ENCODE data around the gene MUC3A.
"Not testable (repeated sequence)": the region's sequence is repeated elsewhere in the genome, so short reads cannot be mapped to it uniquely, and the experiment has no call there.

MUC3A gene, protein sequence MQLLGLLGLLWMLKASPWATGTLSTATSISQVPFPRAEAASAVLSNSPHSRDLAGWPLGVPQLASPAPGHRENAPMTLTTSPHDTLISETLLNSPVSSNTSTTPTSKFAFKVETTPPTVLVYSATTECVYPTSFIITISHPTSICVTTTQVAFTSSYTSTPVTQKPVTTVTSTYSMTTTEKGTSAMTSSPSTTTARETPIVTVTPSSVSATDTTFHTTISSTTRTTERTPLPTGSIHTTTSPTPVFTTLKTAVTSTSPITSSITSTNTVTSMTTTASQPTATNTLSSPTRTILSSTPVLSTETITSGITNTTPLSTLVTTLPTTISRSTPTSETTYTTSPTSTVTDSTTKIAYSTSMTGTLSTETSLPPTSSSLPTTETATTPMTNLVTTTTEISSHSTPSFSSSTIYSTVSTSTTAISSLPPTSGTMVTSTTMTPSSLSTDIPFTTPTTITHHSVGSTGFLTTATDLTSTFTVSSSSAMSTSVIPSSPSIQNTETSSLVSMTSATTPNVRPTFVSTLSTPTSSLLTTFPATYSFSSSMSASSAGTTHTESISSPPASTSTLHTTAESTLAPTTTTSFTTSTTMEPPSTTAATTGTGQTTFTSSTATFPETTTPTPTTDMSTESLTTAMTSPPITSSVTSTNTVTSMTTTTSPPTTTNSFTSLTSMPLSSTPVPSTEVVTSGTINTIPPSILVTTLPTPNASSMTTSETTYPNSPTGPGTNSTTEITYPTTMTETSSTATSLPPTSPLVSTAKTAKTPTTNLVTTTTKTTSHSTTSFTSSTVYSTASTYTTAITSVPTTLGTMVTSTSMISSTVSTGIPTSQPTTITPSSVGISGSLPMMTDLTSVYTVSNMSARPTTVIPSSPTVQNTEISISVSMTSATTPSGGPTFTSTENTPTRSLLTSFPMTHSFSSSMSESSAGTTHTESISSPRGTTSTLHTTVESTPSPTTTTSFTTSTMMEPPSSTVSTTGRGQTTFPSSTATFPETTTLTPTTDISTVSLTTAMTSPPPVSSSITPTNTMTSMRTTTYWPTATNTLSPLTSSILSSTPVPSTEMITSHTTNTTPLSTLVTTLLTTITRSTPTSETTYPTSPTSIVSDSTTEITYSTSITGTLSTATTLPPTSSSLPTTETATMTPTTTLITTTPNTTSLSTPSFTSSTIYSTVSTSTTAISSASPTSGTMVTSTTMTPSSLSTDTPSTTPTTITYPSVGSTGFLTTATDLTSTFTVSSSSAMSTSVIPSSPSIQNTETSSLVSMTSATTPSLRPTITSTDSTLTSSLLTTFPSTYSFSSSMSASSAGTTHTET (N-terminal part only)

DNA sequence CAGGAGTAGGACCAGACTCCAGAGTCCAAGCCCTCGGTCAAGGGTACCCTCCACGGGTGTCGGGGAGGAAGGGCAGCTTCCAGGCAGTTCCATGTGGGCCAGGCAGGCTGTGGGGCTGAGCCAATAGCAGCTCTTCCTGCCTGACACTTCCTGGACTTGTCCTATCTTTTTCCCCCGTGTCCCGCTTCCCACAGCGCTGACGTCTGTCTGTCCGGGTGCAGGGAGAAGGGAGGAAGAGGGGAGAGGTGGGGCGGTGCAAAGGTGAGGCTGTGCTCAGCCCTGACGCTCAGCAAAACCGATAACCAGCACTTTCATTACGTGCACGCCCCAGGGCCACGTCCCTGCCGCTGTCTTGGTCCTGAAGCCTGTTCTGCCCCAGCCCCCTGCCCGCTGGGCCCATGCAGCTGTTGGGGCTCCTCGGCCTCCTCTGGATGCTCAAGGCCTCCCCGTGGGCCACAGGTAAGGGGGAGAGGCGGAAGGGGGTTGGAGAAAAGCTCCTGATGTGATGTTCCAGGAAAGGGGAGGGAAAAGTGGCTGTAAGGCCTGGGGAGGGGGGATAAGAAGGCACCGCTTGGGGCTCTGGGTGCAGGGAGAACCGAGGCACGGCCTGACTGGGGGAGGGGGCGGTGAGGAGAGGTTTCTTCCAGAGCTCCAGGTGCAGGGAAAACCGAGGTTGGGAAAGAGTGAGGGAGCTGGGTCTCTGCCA, at the start of gene MUC3A:
TSS of gene MUC3A (plus strand) at position 308 of the 706 bp plus-strand sequence. CDS start at position 399, 91 bp downstream.
- DNase-seq, result no peak

- no peak for DNase-seq
Observed at GRCh38 chr7:100900978-100901377, 48.4 kb upstream of the MUC3A start.

DNA sequence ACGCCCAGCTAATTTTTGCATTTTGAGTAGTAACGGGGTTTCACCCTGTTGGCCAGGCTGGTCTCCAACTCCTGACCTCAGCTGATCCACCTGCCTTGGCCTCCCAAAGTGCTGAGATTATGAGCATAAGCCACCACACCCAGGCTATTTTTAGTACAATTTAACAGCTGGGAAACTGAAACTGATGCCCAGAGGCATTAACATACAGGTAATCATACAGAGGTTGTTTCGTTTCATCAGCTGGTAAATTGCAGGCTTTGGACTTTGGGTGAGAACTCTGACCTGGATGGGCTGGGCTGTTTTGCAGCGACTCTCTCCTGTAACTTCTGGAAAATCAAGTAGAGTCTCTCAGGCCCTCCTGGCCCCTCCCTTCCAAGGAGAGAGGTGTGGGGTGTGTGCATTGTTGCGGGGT, 47.4 kb upstream of the MUC3A start:
- no peak for DNase-seq

DNA sequence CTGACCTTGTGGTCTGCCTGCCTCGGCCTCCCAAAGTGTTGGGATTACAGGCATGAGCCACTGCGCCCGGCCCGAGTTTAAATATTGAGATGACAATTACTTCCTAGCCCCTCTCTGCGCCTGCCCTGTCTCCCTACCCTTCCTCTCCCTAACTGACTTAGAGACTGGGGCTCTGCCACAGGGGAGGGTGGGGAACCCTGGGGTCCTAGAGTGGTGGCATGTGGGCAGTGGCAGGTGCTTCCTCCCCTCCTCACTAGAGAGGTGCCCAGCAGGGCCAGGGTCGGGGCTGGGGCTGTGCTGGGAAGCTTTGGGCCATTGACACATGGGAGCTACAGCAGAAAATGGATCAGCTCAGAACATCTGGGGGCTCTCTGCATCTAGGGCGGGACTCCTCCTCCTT, 46.7 kb upstream of the MUC3A start:
- DNase-seq, result no peak

GRCh38 chr7:100908512-100908911, 40.8 kb upstream of the MUC3A start:
- DNase-seq, result no peak

DNA sequence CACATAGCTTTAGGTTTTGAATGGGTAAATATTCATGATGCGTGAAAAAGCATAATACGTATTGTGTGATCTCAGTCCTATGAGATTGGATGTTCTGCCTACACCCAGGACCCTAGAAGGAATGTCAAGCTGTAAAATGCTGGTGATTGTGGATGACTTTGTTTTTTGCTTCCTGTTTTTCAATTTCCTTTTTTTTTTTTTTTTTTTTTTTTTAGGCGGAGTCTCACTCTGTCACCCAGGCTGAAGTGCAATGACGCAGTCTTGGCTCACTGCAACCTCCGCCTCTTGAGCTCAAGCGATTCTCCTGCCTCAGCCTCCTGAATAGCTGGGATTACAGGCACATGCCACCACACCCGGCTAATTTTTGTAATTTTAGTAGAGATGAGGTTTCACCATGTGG, 38.9 kb upstream of the MUC3A start:
- not testable (repeated sequence) for DNase-seq

- DNase-seq, result no peak
Observed at GRCh38 chr7:100911484-100911883, 37.9 kb upstream of the MUC3A start.

DNA sequence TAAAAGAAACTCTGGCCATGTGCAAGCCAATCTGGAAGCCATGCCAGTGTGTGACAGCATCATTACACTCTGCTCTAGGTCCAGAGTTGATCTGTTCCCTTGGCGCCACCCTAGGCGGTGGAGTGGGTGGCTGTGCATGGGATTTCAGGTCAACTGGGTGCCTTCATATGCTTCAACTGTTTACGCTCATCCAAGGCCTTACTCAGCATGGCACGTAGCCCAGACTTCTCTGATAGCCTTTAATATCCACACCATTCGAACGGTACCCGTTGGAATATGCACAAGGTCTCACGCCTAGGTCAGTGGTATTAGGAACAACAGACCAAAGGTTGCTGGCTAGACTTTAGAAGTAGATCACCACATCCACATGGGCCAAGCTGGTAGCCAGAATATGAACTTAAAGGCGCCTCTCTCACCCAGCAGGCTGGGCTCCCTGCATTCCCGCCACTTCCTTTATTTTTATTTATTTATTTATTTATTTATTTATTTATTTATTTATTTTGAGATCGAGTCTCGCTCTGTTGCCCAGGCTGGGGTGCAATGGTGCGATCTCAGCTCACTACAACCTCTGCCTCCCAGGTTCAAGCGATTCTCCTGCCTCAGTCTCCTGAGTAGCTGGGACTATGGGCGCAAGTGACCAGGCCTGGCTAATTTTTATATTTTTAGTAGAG, 35.0 kb upstream of the MUC3A start:
- no peak for DNase-seq

DNA sequence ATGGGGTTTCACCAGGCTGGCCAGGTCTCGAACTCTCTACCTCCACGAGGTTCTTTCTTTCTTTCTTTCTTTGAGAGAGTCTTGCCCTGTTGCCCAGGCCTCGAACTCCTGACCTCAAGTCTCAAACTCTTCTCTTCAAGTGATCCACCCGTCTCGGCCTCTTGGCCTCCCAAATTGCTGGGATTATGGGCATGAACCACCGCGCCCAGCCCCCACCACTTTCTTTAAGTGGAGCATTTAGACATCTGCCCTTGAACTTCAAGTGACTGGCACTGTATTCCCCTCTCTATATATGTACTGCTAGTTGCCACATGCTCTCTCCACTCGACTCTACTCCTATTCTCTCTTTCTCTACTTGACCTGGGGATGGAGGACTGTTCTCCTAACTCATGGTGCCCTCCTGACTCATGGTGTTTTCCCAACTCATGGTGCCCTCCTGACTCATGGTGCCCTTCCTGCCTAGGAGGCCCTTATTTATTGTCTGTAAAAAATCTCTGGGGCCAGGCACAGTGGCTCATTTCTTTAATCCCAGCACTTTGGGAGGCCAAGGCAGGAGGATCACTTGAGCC, 34.4 kb upstream of the MUC3A start:
- no peak for DNase-seq

GRCh38 chr7:100919335-100919734, 30.0 kb upstream of the MUC3A start:
- not testable (repeated sequence) for DNase-seq

GRCh38 chr7:100919779-100920437, 29.4 kb upstream of the MUC3A start:
- DNase-seq, result not testable (repeated sequence)

- DNase-seq, result no peak
Observed at GRCh38 chr7:100921039-100921438, 28.3 kb upstream of the MUC3A start.

DNA sequence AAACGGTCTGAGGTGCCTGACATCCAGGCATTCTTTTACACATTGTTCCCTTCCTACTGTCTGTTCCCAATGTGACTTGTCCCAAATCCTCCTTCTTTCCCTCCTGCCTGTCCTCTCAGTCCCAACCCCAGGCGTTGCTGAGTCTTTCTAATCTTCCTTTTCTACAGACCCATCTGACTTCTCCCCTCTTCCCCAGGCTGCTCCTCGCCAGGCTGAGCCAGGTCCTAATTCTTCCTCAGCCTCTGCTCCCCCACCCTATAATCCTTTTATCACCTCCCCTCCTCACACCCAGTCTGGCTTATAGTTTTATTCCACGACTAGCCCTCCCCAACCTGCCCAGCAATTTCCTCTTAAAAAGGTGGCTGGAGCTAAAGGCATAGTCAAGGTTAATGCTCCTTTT, 25.7 kb upstream of the MUC3A start:
- DNase-seq, result not testable (repeated sequence)

DNA sequence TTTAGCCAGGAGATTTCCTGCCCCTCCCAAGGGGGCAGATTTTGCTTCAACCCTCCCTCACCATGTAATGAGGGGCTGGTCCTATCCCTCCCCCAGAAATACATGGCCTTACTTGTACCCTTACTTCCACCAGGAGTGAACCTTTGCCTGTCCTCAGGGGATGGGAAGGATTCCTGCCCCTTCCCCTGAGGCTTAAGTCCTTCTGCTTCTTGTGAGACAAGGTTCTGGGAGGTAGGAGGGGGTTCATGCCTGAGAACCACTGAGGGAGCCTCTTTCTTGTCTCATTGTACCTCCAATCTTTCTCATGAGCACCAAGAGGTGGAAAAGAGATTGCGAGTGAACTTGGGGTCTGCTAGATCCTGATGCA, 19.5 kb upstream of the MUC3A start:
- DNase-seq, result no peak

- DNase-seq, result no peak
Observed at GRCh38 chr7:100933734-100934133, 15.6 kb upstream of the MUC3A start.

DNA sequence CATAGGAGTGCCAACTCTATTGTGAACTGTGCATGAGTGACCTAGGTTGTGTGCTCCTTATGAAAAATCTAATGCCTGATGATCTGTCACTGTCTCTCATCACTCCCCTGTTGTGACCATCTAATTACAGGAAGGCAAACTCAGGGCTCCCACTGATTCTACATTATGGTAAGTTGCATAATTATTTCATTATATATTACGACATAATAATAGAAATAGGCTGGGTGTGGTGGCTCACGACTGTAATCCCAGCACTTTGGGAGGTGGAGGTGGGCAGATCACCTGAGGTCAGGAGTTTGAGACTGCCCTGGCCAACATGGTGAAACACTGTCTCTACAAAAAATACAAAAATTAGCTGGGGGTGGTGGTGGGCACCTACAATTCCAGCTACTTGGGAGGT, 14.0 kb upstream of the MUC3A start:
- not testable (repeated sequence) for DNase-seq

GRCh38 chr7:100936167-100936566, 13.2 kb upstream of the MUC3A start:
- DNase-seq, result not testable (repeated sequence)

GRCh38 chr7:100942045-100942774, 7.1 kb upstream of the MUC3A start:
- DNase-seq, result no peak

DNA sequence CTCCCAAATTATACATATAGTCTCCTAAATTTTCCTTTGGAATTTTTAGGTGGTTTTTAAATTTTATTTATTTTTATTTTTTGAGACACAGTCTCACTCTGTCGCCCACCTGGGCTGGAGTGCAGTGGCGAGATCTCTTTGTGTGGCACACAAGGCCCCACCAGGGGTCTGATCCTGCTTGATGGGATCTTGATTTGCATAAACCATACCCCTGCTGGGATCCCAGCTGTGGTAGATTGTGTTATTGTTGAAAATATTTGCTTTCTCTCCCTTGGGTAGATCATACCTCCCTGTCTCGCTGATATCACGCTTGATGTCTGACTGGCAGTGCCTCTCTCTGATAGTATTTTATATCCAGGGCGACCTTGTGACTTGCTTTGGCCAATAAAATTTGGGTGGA, 5.6 kb upstream of the MUC3A start:
- no peak for DNase-seq

- DNase-seq, result no peak
Observed at GRCh38 chr7:100944138-100944537, 5.2 kb upstream of the MUC3A start.
